ENCODE measurements around the gene SPECC1. TPM values are rescaled to one million over a fixed set of nuclear protein-coding genes. Genes with fewer than 3 reads are reported as not detected.
A peak's percentile ranks its signal among the peaks of the same experiment; 100 is the strongest.

The SPECC1 gene
- total and polyA plus RNA-seq, 2 donors (not counting 3 experiments of a cell fraction or from before 2014, with no cell fraction given) = 5.3 to 20.4 TPM

- H3K4me2 ChIP-seq (ENCODE audit: insufficient read depth, low read length) = peak overlapping the region; percentile 35
- peak overlapping the region; percentile 13 for H3K9ac ChIP-seq (replicated peaks; ENCODE audit: extremely low read depth, insufficient read depth, low read length)
- no peaks in the 10 kb centered on the region for H3K9me1 ChIP-seq (replicated peaks; ENCODE audit: control insufficient read depth, extremely low read depth, insufficient read depth, low read length)
- H3K27me3 ChIP-seq (ENCODE audit: control insufficient read depth in 2 of 2, insufficient read depth in 2 of 2, low read length in 2 of 2) = no peaks in the 10 kb centered on the region
- intact Hi-C loops (cut with micrococcal nuclease) (loop anchor here (5.0 kb wide), 1 partner anchor 49 kb away; no protein-coding TSS in a partner anchor), dilution Hi-C loops (cut with MboI; ENCODE audit: extremely low pct_ligation_motif_present, low sequenced_read_pairs) (no loop called here)
- peak overlapping the region; percentile 33 for H2AFZ ChIP-seq (ENCODE audit: low read depth, low read length)
- peaks cover 17% of the 10 kb centered on the region for H3K4me1 ChIP-seq (ENCODE audit: control insufficient read depth, extremely low read depth, insufficient read depth, low read length)
- peak overlapping the region; percentile 34 for H3K27ac ChIP-seq (ENCODE audit: insufficient read depth, low read depth, low read length)
- no peak for FAIRE-seq
- ChIA-PET POLR2A (no interaction called here), CTCF (interaction anchor here (0.6 to 2.6 kb wide), 7 partner anchors 9 to 84 kb away, joined by 3 to 14 read pairs (median 5); no protein-coding TSS in a partner anchor)
- BruUV-seq (replicated peaks) = no TSS peak
- no peaks in the 10 kb centered on the region for H3K9me3 ChIP-seq (replicated peaks; ENCODE audit: control insufficient read depth, insufficient read depth, low read length)
- no peaks in the 10 kb centered on the region for H3K79me2 ChIP-seq (ENCODE audit: control insufficient read depth, insufficient read depth, low read length)
- H3K36me3 ChIP-seq (ENCODE audit: control insufficient read depth in 2 of 2, extremely low read depth in 1 of 2, insufficient read depth in 2 of 2, low read length in 2 of 2) = no peaks in the 10 kb centered on the region
- H3K4me3 ChIP-seq (replicated peaks in 1 of 3; ENCODE audit: insufficient read depth in 1 of 3, low read depth in 1 of 3, low read length in 3 of 3) = no peak overlapping the region
- TF ChIP-seq JUN (IDR thresholded peaks at IDR 0.05; ENCODE audit: borderline replicate concordance, insufficient read depth, insufficient read length, low read depth) (no peak), POLR2A (IDR thresholded peaks at IDR 0.05; ENCODE audit: low read depth, low read length) (no peak), EZH2 (IDR thresholded peaks at IDR 0.05; ENCODE audit: borderline replicate concordance, low read depth, low read length, severe bottlenecking) (no peak), GATA2 (IDR thresholded peaks at IDR 0.05; ENCODE audit: insufficient read depth, insufficient read length, low read depth, low read length) (no peak), MYC (IDR thresholded peaks at IDR 0.05; ENCODE audit: low read depth, low read length) (no peak), MAX (IDR thresholded peaks at IDR 0.05; ENCODE audit: insufficient read depth, insufficient read length) (no peak), FOS (IDR thresholded peaks at IDR 0.05; ENCODE audit: borderline replicate concordance, insufficient read depth, low read length) (no peak)
- TF ChIP-seq, protein P1, sequence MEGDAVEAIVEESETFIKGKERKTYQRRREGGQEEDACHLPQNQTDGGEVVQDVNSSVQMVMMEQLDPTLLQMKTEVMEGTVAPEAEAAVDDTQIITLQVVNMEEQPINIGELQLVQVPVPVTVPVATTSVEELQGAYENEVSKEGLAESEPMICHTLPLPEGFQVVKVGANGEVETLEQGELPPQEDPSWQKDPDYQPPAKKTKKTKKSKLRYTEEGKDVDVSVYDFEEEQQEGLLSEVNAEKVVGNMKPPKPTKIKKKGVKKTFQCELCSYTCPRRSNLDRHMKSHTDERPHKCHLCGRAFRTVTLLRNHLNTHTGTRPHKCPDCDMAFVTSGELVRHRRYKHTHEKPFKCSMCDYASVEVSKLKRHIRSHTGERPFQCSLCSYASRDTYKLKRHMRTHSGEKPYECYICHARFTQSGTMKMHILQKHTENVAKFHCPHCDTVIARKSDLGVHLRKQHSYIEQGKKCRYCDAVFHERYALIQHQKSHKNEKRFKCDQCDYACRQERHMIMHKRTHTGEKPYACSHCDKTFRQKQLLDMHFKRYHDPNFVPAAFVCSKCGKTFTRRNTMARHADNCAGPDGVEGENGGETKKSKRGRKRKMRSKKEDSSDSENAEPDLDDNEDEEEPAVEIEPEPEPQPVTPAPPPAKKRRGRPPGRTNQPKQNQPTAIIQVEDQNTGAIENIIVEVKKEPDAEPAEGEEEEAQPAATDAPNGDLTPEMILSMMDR (IDR thresholded peaks at IDR 0.05; ENCODE audit: extremely low read depth in 1 of 2, insufficient read depth in 1 of 2, low read depth in 1 of 2, low read length in 2 of 2) = no peak
- no peaks in the 10 kb centered on the region for H4K20me1 ChIP-seq (replicated peaks; ENCODE audit: control insufficient read depth, extremely low read depth, insufficient read depth, low read length)
- DNase-seq (ENCODE audit: low read depth, low spot score) = peak; percentile 37
Measured at GRCh38 chr17:20206068-20206467, 196.9 kb downstream of the SPECC1 start.
